ENCODE results near the gene DOK7.
A peak's percentile ranks its signal among the peaks of the same experiment; 100 is the strongest.

DNA sequence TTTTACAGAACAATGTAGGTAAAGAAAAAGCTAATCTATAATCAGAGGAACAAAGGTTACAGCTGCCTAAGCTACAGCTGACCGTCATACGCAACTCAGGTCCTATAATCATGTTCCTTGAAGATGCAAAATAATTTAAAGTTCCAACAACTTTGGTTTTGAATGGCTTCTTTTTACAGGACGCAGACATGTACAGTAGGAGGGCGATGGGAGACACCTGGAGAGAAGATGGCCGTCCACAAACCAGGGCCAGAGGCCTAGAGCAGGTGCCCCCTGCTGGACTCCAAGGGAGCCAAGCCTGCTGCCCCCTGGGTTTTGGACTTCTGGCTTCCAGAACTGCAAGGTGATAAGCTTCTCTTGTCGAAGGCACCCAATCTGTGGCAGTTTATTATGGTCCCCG lies 10.7 kb upstream of the DOK7 start:
- TF ChIP-seq, protein P1, sequence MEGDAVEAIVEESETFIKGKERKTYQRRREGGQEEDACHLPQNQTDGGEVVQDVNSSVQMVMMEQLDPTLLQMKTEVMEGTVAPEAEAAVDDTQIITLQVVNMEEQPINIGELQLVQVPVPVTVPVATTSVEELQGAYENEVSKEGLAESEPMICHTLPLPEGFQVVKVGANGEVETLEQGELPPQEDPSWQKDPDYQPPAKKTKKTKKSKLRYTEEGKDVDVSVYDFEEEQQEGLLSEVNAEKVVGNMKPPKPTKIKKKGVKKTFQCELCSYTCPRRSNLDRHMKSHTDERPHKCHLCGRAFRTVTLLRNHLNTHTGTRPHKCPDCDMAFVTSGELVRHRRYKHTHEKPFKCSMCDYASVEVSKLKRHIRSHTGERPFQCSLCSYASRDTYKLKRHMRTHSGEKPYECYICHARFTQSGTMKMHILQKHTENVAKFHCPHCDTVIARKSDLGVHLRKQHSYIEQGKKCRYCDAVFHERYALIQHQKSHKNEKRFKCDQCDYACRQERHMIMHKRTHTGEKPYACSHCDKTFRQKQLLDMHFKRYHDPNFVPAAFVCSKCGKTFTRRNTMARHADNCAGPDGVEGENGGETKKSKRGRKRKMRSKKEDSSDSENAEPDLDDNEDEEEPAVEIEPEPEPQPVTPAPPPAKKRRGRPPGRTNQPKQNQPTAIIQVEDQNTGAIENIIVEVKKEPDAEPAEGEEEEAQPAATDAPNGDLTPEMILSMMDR (IDR thresholded peaks at IDR 0.05 in 4 of 5, conservative IDR thresholded peaks at IDR 0.05 in 1 of 5), result peak in 2 of 5 experiments; percentile 6 to 30
- no peak for TF ChIP-seq POLR2A (IDR thresholded peaks at IDR 0.05)
